Inflammatory macrophage (primary cell): ENCODE data around the gene ELK4.

Experiments used
- DNase-seq, 2 donors: peaks; one replicate each; pipeline ENCODE4 v3.0.0-alpha.2; 2020 to 2022

ELK4 gene

GRCh38 chr1:205580923-205581180 lies 51.0 kb downstream of the ELK4 start:
- no peak for DNase-seq

DNA sequence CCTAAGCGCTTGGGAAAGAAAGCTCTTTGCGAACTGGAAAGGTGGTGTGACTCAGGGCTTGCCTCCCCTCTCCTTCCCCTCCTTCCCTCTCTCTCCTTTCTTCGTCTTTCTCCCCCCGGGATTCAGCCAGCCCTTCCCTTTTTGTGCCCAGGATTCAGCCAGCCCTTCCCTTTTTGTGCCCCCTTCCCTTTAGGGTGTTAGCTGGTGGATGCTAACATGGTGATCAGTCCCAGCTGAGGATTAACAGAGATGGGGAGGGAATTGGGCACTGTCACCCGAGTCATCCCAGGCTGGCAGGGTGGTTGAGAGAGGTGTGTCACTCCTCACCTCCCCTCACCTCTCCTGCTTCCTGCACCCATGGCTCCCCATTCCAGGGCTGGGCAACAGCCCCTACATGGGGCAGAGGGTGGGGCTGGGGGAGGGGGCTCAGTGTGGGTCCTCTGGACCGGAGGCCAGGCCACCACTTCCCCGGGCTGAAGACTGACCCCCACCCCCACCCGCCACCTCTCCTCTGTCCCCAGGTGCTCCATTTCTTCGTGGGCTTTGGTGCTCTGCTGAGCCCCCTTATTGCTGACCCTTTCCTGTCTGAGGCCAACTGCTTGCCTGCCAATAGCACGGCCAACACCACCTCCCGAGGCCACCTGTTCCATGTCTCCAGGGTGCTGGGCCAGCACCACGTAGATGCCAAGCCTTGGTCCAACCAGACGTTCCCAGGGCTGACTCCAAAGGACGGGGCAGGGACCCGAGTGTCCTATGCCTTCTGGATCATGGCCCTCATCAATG lies 51.5 kb downstream of the ELK4 start:
- DNase-seq, result no peak

DNA sequence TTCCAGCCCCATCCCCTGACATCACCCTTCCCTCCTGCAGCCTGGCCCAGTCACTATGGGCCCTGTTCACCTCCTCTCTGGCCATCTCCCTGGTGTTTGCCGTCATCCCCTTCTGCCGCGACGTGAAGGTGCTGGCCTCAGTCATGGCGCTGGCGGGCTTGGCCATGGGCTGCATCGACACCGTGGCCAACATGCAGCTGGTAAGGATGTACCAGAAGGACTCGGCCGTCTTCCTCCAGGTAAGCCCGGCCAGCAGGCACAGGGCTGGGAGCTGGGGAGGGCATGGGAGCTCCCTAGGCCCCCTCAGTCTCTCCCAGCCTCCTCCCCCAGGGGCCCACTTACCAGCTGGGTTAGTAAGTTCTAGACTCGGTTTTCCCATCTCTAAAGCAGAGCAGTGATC lies 52.1 kb downstream of the ELK4 start:
- no peak for DNase-seq

DNA sequence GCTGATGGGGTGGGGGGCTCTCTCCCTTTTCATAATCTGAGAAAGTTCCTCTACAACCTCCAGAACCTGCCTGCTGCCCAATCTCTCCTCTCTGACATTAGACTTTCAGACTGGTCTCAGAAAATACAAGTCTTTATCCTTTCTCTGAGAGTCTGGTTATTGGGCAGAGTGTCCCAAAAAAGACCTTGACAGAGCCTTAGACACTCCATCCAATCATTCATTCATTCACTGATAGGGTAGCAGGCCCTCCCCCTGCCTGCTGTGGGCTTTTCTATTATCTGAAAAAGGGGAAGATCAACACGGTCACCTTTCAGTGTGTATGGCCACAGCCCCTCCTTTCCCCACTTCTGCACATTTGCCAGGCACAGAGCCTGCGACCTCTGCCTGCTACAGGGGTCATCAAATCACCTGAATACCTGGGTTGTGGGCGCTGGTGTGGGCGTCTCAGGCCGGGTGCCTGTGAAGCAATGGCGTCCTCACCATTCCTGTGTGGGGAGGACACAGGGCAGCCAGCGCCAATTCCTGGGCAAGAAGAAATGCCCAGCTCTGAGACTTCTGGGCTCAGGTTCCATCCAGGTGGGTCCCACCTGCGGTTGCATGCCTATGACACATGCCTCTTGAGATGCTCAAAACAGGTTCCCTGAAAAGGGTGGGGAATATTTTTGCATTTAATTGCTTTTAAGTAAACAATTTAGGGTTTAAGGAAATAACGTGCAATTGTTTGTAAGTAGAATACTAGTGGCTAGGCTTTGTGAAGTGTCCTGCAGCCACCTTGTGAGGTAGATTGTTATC lies 52.8 kb downstream of the ELK4 start:
- no peak for DNase-seq

- no peak for DNase-seq
Observed at GRCh38 chr1:205577874-205578658, 53.7 kb downstream of the ELK4 start.

- no peak for DNase-seq
Observed at GRCh38 chr1:205576805-205577761, 54.7 kb downstream of the ELK4 start.

GRCh38 chr1:205576011-205576410 lies 55.8 kb downstream of the ELK4 start:
- DNase-seq, result no peak

GRCh38 chr1:205575294-205575885 lies 56.4 kb downstream of the ELK4 start:
- no peak for DNase-seq

- DNase-seq, result no peak
Observed at GRCh38 chr1:205572421-205572820, 59.4 kb downstream of the ELK4 start.

- no peak for DNase-seq
Observed at GRCh38 chr1:205571747-205572146, 60.1 kb downstream of the ELK4 start.

- DNase-seq, result no peak
Observed at GRCh38 chr1:205570796-205571537, 60.8 kb downstream of the ELK4 start.

DNA sequence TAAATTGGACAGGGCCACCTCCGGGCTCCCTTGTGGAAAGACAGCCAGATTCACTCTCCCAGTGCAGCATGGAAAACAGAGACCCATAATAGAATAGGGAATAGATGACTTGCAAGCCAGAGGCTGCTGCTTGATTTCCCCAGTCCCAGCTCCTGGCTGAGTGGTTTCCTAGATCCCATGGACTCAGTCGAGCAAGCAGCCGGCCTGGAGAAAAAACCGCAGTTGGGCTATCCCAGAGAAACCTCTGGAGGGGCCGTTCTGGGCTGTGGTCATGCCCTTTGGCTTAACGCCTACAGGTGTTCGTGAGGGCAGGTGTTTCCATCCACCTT lies 61.7 kb downstream of the ELK4 start:
- no peak for DNase-seq

DNA sequence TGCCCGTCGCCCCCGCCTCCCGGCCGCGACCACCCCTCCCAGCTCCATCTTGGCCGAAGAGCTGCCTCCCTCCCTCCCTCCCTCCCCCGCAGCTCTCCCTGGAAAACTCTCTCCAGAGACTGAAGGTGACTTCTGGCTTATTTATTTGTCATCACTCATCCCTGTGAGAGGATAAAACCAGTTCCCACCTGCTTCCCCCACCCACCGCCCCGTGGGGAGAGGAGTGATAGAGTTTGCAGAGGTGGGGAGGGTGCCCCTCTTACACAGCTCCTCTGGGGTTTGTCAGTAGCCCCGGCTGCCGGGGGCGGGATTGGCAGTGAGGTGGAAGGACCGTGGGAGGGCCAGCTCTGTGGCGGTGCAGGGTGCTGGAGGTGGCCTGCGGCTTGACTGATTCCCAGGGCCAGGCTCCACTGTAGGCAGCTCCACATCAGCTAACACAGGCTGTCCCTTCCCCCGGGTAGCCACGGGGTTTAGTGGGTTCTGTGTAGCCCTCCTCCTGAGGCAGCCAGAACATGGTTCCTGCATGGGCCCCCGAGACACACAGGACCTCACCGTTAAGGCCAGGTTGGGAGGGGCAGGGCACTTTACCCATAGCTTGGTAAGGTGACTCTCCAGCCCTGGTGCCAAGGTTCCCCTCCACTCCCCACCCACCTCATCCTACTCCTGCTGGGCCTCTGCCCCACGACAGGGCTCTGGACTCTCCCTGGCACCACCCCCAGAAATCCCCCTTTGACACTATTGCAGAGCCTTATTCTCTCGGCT lies 62.2 kb downstream of the ELK4 start:
- DNase-seq, result no peak

- DNase-seq, result no peak
Observed at GRCh38 chr1:205568469-205569361, 63.1 kb downstream of the ELK4 start.

GRCh38 chr1:205568135-205568468 lies 63.7 kb downstream of the ELK4 start:
- DNase-seq, result no peak

DNA sequence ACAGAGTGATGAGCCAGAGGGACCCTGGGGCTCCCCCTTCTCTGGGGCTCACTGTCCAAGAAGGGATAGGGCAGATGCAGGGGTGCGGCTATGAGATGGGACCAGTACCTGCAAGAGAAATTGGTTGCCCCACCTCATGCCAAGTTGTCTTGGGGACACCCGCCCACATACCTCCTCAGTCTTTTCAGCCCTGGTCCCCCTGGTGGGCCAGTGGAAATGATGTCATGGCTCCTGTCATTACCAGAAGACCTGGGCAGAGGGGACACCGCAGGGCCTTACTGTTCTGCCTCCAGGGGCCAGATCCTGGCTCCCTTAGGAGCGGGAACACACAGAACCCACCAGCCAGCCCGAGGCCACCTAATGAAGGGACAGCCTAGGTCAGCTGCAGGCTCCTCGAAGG lies 64.1 kb downstream of the ELK4 start:
- DNase-seq, result no peak

DNA sequence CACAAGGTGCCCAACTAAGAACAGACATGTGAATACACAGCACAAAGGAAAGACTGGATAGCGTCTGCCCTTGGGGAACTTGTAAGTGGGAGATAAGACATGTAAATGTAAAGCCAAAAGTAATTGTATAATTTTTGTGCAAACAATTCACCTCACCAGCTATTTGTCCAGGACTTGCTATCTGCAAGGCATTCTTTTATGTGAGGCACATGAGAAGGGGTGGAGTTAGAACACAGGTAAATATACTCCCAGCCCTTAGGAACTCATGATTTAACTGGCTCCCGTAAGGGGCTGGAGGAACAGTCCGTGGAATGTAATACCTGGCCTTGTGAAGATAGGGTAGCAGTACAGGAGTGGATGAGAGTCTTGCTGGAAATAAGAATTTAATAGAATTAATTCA lies 66.0 kb downstream of the ELK4 start:
- DNase-seq, result no peak

DNA sequence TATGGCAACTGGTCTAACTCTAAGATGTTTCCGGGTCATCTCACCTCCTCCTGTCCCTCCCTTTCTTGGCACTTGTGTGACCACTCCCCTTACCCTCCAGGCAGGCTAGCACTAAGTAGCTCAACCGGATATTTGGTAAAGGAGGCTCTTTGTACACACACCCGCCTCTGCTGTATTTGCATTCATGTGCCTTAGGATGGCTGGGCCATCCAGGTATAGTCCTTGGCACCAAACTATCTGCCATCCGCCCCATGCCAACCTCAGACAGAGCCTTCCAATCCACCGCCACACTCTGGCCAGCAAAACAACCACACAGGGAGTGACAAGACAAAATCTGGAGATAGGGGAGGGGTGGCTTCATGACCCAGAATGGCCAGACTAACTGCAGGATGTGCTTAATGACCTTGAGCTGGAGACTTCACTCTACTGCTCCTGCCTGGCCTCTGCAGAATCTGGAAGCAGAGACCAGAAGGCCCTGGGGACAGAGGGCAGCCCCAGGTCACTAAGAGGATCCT lies 67.8 kb downstream of the ELK4 start:
- DNase-seq, result no peak

GRCh38 chr1:205561501-205562203 lies 70.2 kb downstream of the ELK4 start:
- no peak for DNase-seq
